ENCODE results near the gene C10orf105. TPM values are rescaled to one million over a fixed set of nuclear protein-coding genes. Genes with fewer than 3 reads are reported as not detected.

The C10orf105 gene
- polyA plus RNA-seq, 1 donor, result 0.18 TPM

DNA sequence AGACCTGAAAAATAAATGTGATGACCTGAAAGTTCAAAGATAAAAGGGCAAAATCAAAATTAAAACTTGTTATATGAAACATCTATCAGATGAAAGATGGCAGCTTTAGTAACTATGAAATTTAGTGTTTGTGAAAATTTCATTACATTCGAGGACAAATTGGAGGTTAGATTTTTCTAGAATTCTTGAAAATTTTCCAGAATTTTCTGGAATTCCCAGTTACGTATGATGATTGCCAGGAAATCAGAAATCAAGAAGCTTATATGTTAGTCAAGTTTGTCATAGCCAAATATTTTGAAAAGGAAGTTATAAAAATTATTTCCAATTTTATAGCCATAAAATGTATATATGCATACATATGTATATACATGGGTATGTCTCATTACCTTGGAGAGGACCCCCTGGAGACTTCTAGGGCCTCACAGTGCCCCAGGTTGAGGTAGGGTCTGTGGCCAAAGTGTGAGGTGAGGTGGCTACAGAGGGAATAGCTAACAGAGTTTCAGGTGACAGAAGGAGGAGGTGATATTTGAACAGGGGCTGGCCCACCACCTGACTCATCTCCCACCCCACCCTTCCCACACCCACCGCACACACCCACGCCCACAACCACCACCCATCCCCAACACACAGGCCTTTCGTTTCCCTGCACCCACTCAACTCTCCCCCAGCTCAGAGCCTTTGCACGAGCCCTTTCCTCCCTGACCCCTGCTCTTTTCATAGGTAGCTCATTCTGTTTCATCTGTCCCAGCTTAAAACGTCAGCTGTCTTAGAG, 21.5 kb downstream of the C10orf105 start:
- DNase-seq, result no peak

DNA sequence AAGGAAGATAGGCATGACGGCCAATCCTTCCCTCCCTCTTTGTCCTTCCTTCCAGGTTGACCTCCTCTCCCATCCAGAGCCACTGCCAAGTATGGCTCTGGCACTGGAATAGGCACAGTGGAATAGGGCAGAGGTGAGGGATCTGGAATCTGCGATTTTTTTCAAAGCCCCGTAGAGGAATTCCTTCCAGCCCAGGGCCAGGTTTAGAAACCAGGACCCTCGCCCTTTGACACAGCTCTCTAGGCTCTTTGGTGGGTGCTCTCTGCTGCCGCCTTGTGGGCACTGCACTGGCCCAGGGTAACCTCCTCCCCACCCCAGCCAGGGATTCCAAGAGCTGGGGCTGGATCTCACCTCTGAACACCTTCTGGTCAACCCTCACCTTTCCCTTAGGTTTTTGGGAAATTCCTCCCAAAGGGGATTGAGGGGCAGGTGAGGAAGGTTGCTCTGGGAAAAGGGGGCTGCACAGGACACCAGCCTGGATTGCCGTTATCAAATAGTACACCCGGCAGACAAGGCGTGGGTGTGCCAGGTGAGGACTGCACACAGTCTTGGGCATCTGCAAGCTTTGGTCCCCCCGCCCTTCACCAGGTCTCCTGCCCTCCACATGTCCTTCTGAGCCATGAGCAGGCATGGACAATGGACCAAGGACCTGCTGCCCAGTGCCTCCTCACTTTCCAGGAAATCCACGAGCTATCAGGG, 22.8 kb downstream of the C10orf105 start:
- no peak for DNase-seq

DNA sequence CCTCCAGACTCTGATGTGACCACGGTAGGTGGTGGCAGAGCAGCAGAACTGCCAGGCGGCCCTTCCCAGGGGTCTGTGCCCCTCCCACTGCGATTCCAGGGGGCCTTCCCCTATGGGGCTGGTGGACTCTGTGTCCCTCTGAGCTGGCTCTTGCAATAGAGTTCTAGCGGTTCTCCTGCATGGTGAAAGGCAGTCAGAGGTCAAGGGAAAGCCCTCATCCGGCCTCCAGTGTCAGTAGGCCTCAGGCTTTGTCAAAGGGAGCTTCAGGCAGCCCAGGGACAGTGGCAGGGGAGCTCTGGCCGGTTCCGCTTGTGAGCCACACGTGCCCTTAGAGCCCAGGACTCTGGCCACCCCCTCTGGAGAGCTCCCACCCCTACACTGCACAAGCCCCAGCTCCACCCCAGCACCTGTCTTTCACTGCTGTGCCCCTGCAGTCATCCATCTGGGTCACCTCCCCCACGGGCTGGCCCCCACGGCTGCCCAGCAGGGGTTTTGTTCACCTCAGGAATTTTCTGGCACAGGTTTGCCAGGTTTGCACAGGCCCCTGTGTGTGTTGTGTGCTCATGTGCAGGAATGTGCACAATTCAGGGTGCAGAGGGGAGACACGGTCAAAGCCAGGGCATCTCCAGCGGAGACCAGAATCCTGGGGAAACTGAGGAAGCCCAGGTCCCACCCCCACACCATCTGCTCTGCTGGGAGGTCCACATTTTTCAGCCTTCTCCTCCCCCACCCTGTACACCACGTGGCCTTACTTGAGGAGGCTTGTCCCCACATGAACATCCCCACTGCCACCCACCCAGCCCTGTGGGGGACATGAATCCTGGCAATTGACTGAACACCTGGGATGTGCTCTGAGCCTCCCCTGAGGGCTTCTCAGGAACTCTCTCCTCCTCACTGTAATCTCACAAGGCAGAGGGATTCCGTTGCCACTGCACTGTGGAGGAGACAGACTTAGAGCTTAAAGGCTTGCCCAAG, 23.8 kb downstream of the C10orf105 start:
- no peak for DNase-seq

DNA sequence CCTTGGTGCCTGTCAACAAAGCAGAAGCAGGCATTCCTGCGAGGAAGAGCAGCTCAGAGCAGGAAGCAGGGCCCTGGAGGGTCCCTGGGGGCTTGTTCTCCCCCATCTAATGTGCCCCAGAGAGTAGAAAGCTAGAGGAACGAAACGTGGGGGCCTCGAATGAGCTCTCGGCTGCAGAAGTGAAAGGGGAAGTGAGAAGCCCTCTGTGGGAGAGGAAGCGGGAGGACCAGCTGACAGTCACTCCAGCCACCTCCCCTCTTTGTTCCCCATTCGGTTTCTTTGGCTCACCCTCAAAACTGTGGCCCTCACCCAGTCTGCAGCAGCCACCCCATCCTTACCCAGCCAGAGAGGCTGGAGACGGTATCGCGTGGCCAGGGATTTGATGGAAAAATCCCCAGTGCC, 25.0 kb downstream of the C10orf105 start:
- DNase-seq, result no peak

DNA sequence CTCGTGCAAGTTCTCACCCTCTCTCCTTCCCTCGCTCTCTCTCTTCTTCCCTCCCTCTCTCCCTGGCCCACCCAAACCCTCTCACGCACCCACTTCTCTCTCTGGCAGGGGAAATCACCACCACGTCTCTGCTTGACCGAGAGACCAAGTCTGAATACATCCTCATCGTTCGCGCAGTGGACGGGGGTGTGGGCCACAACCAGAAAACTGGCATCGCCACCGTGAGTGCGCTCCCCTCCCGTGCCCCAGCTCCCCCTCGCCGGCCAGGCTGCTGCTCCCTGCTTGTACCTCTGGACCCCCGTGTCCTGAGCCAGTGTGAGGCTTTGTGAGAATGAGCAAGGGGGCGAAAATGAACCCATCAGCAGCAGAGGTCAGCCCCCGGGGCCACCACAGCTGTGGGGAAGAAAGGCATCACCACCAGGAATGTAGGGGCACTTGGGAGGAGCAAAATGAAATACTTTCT, 25.5 kb downstream of the C10orf105 start:
- DNase-seq, result no peak

DNA sequence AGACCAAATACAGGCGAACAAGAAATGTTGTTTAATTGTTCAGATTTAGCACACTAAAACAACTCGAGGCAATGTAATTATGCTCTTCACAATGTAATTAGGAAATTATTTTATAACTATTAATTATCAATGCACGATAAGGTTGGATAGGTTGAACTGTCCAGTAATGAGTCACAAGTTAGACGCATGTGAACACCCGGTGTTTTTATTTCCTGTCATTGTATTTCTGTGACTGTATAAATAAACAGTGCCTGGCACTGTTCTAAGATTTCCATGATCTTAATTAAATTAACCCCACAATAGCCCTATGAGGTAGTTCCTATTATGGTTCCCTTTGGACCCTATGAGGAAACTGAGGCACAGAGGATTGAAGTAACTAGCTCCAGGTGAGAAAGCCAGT, 26.2 kb downstream of the C10orf105 start:
- DNase-seq, result no peak

DNA sequence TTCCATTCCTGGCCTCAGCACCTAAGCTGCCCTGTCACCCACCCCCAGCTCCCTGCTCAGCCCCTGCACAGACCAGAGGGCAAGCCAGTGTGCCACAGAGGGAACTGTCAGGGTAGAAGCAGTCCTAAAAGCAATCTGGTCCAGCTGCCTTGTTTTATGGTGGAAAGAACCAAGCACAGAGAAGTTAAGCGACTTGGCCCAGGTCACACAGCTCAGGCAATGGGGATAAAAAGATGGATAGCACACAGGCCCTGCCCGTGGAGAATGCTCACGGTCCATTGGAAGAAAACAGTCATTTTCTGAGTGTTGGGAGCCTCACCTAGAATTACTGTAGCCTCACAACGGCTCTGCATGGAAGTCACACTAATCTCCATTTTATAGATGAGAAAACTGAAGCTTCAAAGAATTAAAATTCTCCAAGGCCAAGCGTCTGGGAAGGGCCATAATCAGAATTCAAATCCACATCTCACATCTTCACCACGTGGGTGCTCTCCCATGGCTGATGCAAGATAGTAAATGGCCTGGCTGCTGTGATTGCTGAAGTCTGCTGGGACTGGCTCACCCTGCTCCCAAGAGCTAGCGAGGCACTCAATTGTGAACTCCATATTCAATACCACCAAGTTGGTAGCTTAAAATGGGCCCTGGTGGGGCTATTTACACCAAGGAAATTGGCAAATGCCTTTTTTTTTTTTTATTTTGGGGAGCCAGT, 26.8 kb downstream of the C10orf105 start:
- DNase-seq, result no peak

DNA sequence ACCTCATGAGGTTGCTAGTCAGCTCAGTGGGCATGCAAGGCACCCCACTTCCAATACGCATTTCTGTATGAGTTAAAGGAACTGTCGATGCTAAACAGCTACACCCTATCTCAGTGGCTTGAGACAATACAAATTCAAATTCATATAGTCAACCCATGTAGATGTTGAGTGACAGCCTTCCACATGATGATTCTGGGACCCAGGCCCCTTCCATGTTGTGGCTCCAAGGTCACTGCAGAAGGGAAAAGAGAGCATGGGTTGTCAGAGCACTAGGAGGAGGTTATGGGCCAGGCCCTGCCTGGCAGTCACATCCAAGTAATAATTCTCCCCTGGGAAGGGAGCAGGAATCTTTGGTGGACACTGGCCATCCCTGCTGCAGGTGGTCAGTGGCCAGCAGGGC, 28.2 kb downstream of the C10orf105 start:
- no peak for DNase-seq

DNA sequence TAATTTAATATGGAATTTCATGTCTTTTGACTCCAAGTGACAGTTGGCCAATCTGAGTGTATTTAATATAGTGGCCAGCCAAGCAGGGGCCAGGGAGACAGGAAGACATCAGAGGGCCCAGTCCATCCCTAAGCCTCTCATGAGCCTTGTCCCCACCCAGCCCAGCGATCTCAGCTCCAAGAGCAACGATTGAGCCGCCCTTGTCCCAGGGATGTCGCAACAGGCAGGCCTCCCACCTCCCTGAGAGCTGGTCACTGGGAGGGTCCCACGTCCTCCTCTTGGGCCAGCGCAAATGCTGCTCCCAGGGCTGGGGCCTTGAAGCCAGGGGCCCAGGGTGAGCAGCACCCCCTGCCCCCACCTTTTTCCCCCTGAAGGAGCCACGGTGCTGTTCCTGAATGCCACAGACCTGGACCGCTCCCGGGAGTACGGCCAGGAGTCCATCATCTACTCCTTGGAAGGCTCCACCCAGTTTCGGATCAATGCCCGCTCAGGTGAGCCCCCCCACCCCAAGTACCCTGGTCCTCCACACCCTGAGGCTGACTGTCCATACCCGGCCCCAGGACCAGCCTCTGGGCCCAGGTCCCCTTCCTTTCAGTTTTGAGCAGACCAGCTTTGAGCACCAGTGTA, 29.4 kb downstream of the C10orf105 start:
- no peak for DNase-seq

DNA sequence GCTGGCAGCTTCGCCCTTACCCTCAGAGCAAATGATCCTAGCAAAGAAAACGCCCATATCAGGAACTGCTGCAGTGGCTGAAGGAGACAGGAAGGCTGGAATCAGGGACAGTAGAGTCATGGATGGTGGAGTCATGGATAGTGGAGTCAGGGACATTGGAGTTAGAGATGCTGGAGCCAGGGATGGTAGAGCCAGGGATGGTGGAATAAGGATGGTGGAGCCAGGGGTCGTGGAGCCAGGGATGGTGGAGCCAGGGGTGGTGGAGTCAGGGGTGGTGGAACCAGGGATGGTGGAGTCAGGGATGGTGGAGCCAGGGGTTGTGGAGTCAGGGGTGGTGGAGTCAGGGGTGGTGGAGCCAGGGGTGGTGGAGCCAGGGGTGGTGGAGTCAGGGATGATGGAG, 31.3 kb downstream of the C10orf105 start:
- DNase-seq, result no peak

DNA sequence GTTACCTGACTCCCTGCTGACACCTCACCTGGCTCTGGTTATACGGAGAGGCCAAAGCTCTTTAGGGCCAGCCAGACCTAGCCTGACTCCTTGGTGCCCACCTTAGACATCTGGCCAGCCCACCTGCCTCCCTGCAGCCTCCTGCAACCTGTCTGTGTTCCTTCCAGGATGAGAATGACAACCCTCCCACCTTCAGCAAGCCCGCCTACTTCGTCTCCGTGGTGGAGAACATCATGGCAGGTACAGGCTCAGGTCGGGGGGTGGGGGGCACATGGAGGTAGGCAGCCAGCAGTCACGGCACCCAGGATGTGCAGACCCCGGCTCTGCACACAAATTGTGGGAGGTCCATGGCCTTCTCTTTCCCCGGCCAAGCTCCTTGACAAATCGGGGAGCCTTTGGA, 32.1 kb downstream of the C10orf105 start:
- no peak for DNase-seq

DNA sequence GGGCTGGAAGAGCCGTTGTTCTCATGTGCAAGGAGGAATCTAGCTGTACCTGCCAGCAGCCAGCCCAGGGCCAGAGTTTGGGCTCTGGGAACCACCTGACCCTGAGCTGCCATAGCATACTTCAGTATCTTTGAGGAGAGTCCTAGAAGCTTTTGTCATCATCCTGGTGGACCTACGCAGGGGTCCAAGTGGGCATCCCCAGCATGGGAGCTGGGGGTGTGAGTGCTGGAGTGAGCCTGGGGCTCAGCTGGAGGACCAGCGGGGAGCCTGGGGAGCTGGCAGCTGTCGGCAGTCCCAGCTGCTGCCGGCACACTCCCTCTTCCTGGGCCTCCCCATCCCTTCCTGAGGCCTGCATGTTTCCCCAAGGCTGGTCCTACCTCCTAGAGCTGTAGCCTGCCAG, 32.5 kb downstream of the C10orf105 start:
- DNase-seq, result no peak

DNA sequence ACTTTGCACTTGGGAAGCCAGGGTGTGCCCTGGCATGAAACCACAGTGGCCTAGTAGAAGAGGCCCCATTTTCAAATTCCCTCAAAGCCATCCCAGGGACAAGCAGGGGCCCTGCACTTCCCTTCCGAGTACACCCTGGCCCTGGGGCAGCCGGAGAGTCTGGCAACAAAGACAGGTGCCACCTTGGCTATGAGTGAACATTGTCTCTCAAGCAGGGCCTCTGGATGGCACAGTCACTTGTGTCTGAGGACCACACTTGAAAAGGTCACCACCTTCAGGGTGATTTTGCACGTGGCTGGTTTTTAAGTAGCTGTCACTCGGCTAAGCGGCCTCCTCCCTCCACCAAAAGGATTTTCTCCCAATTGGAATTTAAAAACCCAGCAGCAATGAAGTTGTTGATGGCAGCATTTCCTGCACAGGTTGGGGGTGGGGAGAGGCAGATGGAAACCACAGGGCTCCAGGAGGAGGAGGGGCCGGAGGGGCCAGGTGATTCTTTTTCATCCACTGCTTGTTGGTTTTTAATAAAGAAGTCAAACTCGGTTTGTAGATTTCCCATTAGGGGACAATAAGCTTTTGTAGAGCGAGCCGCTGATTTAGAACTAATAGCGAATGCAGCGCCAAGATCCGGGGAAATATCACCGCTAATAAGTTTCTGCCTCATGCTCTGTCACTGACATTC, 33.9 kb downstream of the C10orf105 start:
- no peak for DNase-seq

DNA sequence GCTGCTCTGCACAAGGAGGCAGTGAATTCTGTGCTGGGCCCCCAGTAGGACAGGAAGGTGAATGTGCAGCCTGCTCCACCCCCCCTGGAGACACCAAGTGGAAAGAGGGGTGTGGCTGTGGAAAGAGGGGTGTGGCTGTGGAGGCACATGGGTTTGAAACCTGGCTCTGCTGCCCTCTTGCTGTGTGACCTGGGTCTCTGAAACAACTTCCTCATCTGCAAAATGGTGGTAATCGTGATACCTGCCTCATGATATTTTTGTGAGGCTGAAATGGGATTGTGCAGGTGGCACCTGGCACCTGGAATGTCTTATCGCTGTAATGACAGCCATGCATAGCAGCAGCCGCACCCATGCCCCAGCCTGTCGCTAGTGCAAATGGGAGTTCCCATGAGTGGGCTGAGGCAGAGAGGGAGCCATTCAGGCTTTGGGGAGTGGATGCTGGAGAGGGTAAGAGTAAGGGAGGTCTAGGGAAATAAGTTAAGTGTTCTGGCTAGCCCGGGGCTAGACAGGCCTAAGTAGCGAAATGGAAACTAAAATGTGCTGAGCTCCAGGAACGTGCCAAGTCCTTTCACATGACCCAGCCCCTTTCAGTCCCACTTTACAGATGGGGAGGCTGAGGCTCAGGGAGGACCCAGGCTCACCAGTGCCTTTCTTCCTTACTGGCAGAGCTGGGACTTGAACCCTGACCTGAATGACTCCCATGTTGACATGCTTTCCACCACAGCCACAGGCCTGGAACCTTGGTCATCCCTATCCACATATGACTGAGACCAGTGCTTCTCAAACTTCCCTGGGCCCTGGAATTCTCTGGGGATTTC, 35.0 kb downstream of the C10orf105 start:
- DNase-seq, result no peak

DNA sequence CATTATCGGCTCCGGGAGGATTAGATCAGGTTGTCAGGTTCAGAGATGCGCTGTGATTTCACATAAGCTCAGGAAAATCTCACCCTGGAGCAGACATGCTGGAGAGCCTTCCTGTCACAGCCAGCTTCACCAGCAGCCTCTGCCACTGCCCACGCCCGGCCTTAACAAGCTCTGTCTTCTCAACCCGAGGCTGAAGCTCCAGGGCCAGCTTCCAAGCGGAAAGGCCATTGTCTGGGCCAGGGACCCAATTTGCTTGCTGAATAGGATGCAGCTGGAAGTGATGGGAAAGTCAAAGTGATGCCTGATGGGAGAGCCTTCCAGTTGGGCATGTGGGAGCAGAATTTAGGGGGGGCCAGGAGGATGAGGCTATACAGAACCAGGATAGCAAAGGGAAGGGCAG, 36.3 kb downstream of the C10orf105 start:
- DNase-seq, result no peak

DNA sequence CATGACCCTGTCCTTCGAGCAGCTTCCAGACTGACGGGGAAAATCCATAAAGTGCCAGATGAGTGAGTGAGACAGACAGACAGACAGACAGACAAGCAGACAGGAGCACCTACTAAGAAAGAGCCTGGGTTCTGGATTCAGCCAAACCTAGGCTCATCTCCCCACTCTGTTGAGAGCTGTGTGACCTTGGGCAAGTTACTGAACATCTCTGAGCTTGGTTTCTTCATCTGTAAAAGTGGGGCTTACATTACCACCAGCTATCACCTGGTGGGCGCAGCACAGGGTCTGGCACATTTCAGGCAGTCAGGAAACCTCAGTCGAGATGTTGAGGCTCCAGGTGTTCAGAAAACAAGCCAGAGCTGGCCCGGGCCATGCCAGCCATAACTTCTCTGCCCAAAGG, 37.6 kb downstream of the C10orf105 start:
- DNase-seq, result no peak

DNA sequence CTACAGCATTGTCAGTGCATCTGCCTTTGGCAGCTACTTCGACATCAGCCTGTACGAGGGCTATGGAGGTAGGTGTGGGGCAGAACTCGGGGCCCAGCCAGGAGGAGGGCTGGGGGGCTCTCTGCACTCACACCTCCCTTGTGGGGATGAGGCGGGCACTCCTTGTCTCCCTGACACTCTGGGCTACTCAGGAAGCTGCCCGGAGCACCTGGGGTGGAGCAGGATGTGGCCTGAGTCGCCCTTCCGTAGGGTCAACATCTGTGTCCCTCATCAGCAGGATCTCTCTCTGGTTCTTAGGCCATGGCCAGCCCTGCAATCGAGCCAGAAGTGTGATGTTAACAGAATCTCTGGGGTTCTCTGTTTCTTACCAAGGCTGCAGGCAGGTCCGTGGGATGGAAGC, 40.2 kb downstream of the C10orf105 start:
- no peak for DNase-seq

DNA sequence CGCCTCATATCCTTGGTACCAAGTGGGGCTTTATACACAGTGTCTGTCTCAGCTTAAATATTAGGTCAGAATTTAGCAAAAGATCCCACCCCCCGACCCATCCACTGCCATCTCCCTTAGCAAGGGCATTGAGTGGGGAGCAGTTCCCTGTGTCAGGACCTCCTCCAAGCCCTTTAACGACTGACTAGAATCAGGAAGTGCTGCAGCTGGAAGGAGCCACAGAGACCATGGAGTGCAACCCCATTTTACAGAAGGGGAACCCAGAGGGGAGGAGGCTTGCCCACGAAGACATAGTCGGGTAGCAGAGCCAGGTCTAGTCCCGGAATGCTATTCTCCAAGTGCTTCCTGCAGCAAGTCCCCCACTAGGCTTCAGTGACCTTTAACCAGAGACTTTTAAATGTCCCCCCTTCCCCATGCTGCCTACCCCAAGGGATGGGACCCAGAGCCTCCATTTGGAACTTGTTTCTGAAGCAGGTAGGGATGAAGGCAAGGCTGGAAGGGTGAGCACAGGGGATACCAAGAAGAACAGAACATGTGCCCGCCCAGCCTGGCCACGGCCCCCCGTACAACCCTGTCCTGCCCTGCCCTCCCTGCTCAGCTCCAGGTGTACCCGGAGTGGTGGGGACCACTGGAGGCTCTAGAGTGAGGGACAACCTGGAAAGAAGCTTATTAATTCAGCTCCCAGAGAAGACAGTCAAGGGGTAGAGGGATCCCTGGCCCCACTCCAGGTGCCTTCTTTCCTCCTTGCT, 41.3 kb downstream of the C10orf105 start:
- no peak for DNase-seq

DNA sequence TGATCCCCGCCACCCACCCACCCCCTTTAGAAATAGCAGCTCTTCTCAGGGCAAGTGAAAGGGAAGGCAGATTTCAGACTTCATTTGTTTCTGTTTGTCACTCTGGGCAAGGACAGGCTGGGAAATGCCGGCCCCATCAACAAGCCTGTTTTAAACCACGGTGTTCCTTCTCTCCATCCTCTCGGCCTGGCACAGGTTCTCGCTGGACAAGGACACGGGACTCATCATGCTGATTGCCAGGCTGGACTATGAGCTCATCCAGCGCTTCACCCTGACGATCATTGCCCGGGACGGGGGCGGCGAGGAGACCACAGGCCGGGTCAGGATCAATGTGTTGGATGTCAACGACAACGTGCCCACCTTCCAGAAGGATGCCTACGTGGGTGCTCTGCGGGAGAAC, 42.3 kb downstream of the C10orf105 start:
- no peak for DNase-seq
